A673 (cell line): ENCODE data around the gene DNAH10.

Experiments used
- EZH2 ChIP-seq: fragments of 200-600 bp; sonication (generic); IDR thresholded peaks from 2 replicates; pipeline ENCODE4 v1.6.1; 2017; ENCODE audit warnings: borderline replicate concordance, low read depth, mild to moderate bottlenecking, mixed read lengths, antibody characterized with exemption, low read length; ENCODE audit not compliant: poor library complexity, severe bottlenecking
- TF ChIP-seq, protein P1 (sequence below): fragments of 300-800, 200-600 bp; sonication (generic); conservative IDR thresholded peaks from 2 replicates; pipeline ENCODE4 v1.5.1; 2017; ENCODE audit warnings: low read depth, mild to moderate bottlenecking, antibody characterized with exemption, low read length, moderate library complexity, mixed read lengths

DNA sequence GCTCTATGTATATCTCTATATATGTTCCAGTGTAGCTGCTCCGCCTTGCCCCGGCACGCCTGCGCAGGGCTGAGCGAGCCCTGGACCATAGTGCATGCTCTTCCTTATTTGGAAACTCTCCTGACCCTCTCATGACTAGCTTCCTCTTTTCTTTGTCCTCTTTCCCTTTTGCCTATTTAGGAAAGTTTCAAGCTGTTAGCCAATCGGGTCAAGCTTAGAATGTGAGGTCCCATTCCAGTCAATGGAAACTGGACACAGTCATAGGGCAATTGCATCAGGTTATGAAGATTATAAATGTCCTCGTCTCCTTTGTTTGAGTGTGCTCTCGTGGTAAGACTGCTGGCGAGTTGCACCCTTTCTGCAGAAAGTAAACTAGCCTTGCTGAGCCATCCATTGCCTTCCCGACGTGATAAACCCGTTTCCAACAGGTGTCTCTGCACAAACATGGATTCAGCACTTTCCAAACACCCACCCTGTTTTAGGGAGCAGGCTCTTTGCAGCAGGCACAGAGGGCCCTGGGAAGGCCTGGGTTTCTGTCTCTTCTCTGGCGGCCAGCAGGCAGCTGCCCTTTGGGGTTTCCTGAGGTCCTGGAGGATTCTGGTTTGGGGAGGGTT is 179.6 kb downstream of the DNAH10 start:
- TF ChIP-seq EZH2, result no peak
- TF ChIP-seq, protein P1, sequence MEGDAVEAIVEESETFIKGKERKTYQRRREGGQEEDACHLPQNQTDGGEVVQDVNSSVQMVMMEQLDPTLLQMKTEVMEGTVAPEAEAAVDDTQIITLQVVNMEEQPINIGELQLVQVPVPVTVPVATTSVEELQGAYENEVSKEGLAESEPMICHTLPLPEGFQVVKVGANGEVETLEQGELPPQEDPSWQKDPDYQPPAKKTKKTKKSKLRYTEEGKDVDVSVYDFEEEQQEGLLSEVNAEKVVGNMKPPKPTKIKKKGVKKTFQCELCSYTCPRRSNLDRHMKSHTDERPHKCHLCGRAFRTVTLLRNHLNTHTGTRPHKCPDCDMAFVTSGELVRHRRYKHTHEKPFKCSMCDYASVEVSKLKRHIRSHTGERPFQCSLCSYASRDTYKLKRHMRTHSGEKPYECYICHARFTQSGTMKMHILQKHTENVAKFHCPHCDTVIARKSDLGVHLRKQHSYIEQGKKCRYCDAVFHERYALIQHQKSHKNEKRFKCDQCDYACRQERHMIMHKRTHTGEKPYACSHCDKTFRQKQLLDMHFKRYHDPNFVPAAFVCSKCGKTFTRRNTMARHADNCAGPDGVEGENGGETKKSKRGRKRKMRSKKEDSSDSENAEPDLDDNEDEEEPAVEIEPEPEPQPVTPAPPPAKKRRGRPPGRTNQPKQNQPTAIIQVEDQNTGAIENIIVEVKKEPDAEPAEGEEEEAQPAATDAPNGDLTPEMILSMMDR, result no peak
